CD14-positive monocyte (primary cell): ENCODE data around the gene TOLLIP. TPM values are rescaled to one million over a fixed set of nuclear protein-coding genes. Genes with fewer than 3 reads are reported as not detected.
A peak's percentile ranks its signal among the peaks of the same experiment; 100 is the strongest.

ENCODE experiments used
- DNase-seq, 3 donors: peaks; one replicate each; pipeline ENCODE4 v3.0.0-alpha.2; 2011 to 2022
- H2AFZ ChIP-seq: 2 replicates; pipeline ENCODE4 v1.6.0; 2012; ENCODE audit warnings: mild to moderate bottlenecking, low read depth, low read length, inconsistent platforms; ENCODE audit not compliant: insufficient read depth, poor library complexity, severe bottlenecking
- H3K27ac ChIP-seq, 2 donors: 1 replicate in 1 of 2; 2 replicates in 1 of 2; pipeline ENCODE4 v1.5.1; 2012 to 2013; ENCODE audit warnings: low read length in 2 of 2, control low read depth in 1 of 2, inconsistent platforms in 1 of 2, low read depth in 1 of 2, mild to moderate bottlenecking in 1 of 2
- H3K27me3 ChIP-seq, 2 donors: one replicate each; pipeline versions ENCODE4 v1.6.0 to v1.6.1; 2011 to 2013; ENCODE audit warnings: low read length in 2 of 2; ENCODE audit not compliant: control insufficient read depth in 2 of 2, insufficient read depth in 2 of 2
- H3K36me3 ChIP-seq, 2 donors: replicated peaks in 1 of 2; 1 replicate in 1 of 2; 2 replicates in 1 of 2; pipeline versions ENCODE4 v1.5.1 to v1.6.1; 2012 to 2013; ENCODE audit warnings: low read length in 2 of 2, control low read depth in 1 of 2, inconsistent platforms in 1 of 2, mild to moderate bottlenecking in 1 of 2; ENCODE audit not compliant: insufficient read depth in 2 of 2, control insufficient read depth in 1 of 2
- H3K4me1 ChIP-seq, 2 donors: 1 replicate in 1 of 2; 2 replicates in 1 of 2; pipeline versions ENCODE4 v1.5.1 to v1.6.1; 2012 to 2013; ENCODE audit warnings: low read length in 2 of 2, control low read depth in 1 of 2, inconsistent platforms in 1 of 2, mild to moderate bottlenecking in 1 of 2, moderate library complexity in 1 of 2; ENCODE audit not compliant: insufficient read depth in 2 of 2, control insufficient read depth in 1 of 2
- H3K4me2 ChIP-seq: replicated peaks from 2 replicates; pipeline ENCODE3; 2012; ENCODE audit warnings: low read length, moderate library complexity, mild to moderate bottlenecking; ENCODE audit not compliant: poor library complexity, severe bottlenecking; ENCODE audit errors: extremely low read depth
- H3K4me3 ChIP-seq, 3 experiments: fragments of 200-600 bp in 1 of 3; sonication (generic) in 1 of 3; replicated peaks in 1 of 3; 1 replicate in 2 of 3; 2 replicates in 1 of 3; pipeline ENCODE4 v1.5.1; 2011 to 2013; ENCODE audit warnings: low read length in 3 of 3, mild to moderate bottlenecking in 3 of 3, control low read depth in 2 of 3, low read depth in 2 of 3, inconsistent platforms in 1 of 3, moderate library complexity in 1 of 3
- H3K79me2 ChIP-seq: 2 replicates; pipeline ENCODE4 v1.6.0; 2012; ENCODE audit warnings: mild to moderate bottlenecking, control low read depth, inconsistent platforms, low read length, moderate library complexity; ENCODE audit not compliant: insufficient read depth
- H3K9ac ChIP-seq: 2 replicates; pipeline ENCODE4 v1.6.0; 2017; ENCODE audit warnings: low read length, mild to moderate bottlenecking; ENCODE audit not compliant: insufficient read depth, poor library complexity, severe bottlenecking
- H3K9me3 ChIP-seq, 2 donors: replicated peaks in 1 of 2; 1 replicate in 1 of 2; 2 replicates in 1 of 2; pipeline versions ENCODE4 v1.5.1 to v1.6.1; 2012 to 2013; ENCODE audit warnings: low read length in 2 of 2, control low read depth in 1 of 2; ENCODE audit not compliant: control insufficient read depth in 1 of 2, insufficient read depth in 1 of 2
- H4K20me1 ChIP-seq: 2 replicates; pipeline ENCODE4 v1.6.0; 2012; ENCODE audit warnings: mild to moderate bottlenecking, low read length, control low read depth, moderate library complexity; ENCODE audit not compliant: insufficient read depth
- H3K27ac Mint-ChIP-seq, 7 donors: one replicate each; pipeline ENCODE4 v1.8.0; 2020; ENCODE audit warnings: mild to moderate bottlenecking in 7 of 7, mixed read lengths in 7 of 7, moderate library complexity in 6 of 7, inconsistent platforms in 2 of 7
- H3K27me3 Mint-ChIP-seq, 3 donors: one replicate each; pipeline ENCODE4 v1.8.0; 2021 to 2022; ENCODE audit warnings: low read depth in 3 of 3, mild to moderate bottlenecking in 3 of 3, mixed read lengths in 3 of 3, moderate library complexity in 3 of 3, inconsistent platforms in 1 of 3
- H3K36me3 Mint-ChIP-seq, 2 donors: one replicate each; pipeline ENCODE4 v1.8.0; 2020; ENCODE audit warnings: mixed read lengths in 2 of 2, inconsistent platforms in 1 of 2, mild to moderate bottlenecking in 1 of 2
- H3K4me1 Mint-ChIP-seq: one replicate; pipeline ENCODE4 v1.8.0; 2020; ENCODE audit warnings: mild to moderate bottlenecking, mixed read lengths
- H3K4me3 Mint-ChIP-seq, 2 donors: one replicate each; pipeline ENCODE4 v1.8.0; 2020; ENCODE audit warnings: mild to moderate bottlenecking in 2 of 2, mixed read lengths in 2 of 2, moderate library complexity in 1 of 2
- H3K9me3 Mint-ChIP-seq, 7 donors: one replicate each; pipeline ENCODE4 v1.8.0; 2020 to 2022; ENCODE audit warnings: mixed read lengths in 7 of 7, mild to moderate bottlenecking in 6 of 7, moderate library complexity in 6 of 7, inconsistent platforms in 2 of 7
- CTCF ChIP-seq: fragments of 200-600 bp; IDR thresholded peaks from one replicate; pipeline ENCODE4 v1.8.0; 2022; ENCODE audit warnings: antibody characterized with exemption, mild to moderate bottlenecking
- WGBS: methylation state at CpG from one replicate; pipeline ENCODE4 v1.1.5; 2013; ENCODE audit warnings: missing lambda C conversion rate; ENCODE audit not compliant: insufficient coverage; 5-methylcytosine and 5-hydroxymethylcytosine counted together
- intact Hi-C, 2 donors: fragments of 100-400 bp; cut with micrococcal nuclease; formaldehyde crosslinking; loops; one replicate each; pipeline versions ENCODE4 v1.15.0 to v1.15.1; 2023
- polyA plus RNA-seq, 3 donors: library from polyadenylated mRNA; depleted of rRNA in 1 of 3; unstranded in 2 of 3; stranded (reverse) in 1 of 3; fragments of 300-500 nt in 2 of 3; fragments of >200 nt in 1 of 3; fragmentation: Illumina TruSeq in 2 of 3; gene quantifications; 1 replicate in 2 of 3; 2 replicates in 1 of 3; pipeline ENCODE4 v1.2.3, GENCODE V29; 2012 to 2021

TOLLIP gene
- polyA plus RNA-seq, 3 donors, result 67.9 to 72.1 (median 71.7) TPM

- H3K27me3 ChIP-seq, result no peaks in the 10 kb centered on the region
- no peak overlapping the region for H3K9ac ChIP-seq
- no peak for DNase-seq
- Mint-ChIP-seq H3K27me3 (no peaks in the 10 kb centered on the region), H3K36me3 (peaks cover 74 to 89% of the 10 kb centered on the region in 2 donors), H3K4me3 (no peak overlapping the region), H3K27ac (no peak overlapping the region), H3K4me1 (no peaks in the 10 kb centered on the region), H3K9me3 (peaks cover 0 to 1% (median 0%) of the 10 kb centered on the region in 7 donors)
- intact Hi-C loops, result no loop called here
- H3K79me2 ChIP-seq, result peaks cover 16% of the 10 kb centered on the region
- no peak overlapping the region for H3K27ac ChIP-seq
- H4K20me1 ChIP-seq, result peaks cover 90% of the 10 kb centered on the region
- no peak overlapping the region for H2AFZ ChIP-seq
- no peak overlapping the region for H3K4me3 ChIP-seq
- no peak overlapping the region for H3K4me2 ChIP-seq
- peaks cover 82 to 89% of the 10 kb centered on the region in 2 donors for H3K36me3 ChIP-seq
- no peak for TF ChIP-seq CTCF
- WGBS, result 97% methylated on average over 18 of the region's 18 CpGs
- no peaks in the 10 kb centered on the region for H3K9me3 ChIP-seq
- H3K4me1 ChIP-seq, result no peaks in the 10 kb centered on the region
Measured at GRCh38 chr11:1283091-1283511, 26.3 kb downstream of the TOLLIP start.

GRCh38 chr11:1281974-1282365 is 27.5 kb downstream of the TOLLIP start:
- intact Hi-C loops, result no loop called here
- Mint-ChIP-seq H3K36me3 (peaks cover 77 to 93% of the 10 kb centered on the region in 2 donors), H3K27me3 (no peaks in the 10 kb centered on the region), H3K9me3 (peaks cover 0 to 1% (median 0%) of the 10 kb centered on the region in 7 donors), H3K4me3 (no peak overlapping the region), H3K27ac (peak overlapping the region in 1 of 7 donors; percentile 26), H3K4me1 (no peaks in the 10 kb centered on the region)
- Histone ChIP-seq H3K9ac (no peak overlapping the region), H3K4me2 (no peak overlapping the region), H3K4me3 (no peak overlapping the region), H3K79me2 (peaks cover 16% of the 10 kb centered on the region), H4K20me1 (peaks cover 95% of the 10 kb centered on the region), H3K9me3 (no peaks in the 10 kb centered on the region), H2AFZ (no peak overlapping the region), H3K27me3 (no peaks in the 10 kb centered on the region), H3K27ac (peak overlapping the region in 1 of 2 donors; percentile 26), H3K4me1 (no peaks in the 10 kb centered on the region), H3K36me3 (peaks cover 86 to 94% of the 10 kb centered on the region in 2 donors)
- 55% methylated on average over 2 of the region's 3 CpGs for WGBS
- no peak for DNase-seq
- no peak for TF ChIP-seq CTCF
